IMR-90 (cell line): ENCODE measurements around the gene PRR5L. TPM values are rescaled to one million over a fixed set of nuclear protein-coding genes. Genes with fewer than 3 reads are reported as not detected.

Experiments used
- ATAC-seq: fragments of 200-7000 bp; cut with Tn5 transposase; 2 replicates; pipeline ENCODE4 v1.9.1; 2020; ENCODE audit warnings: low read depth, mild to moderate bottlenecking, moderate library complexity
- BruUV-seq: library from RNA; stranded (reverse); fragments of 400-500 nt; replicated peaks from 2 replicates; lab custom pipeline; 2021; lab: Mats Ljungman, UMichigan
- CTCF ChIA-PET: fragments of 300-600 bp; formaldehyde crosslinking; extraction: SDS; loops from one replicate; lab custom pipeline; 2021; ENCODE audit warnings: antibody characterized with exemption; lab: Yijun Ruan, JAX
- POLR2A ChIA-PET: fragments of 300-600 bp; sonication (Branson Sonifier 250); formaldehyde crosslinking; loops from one replicate; lab custom pipeline; 2022; ENCODE audit warnings: antibody characterized with exemption; ENCODE audit not compliant: unreplicated experiment; lab: Charles Lee
- DNase-seq: peaks from one replicate; pipeline ENCODE4 v3.0.0; 2013
- H2AFZ ChIP-seq: replicated peaks from 2 replicates; pipeline ENCODE3; 2013; ENCODE audit warnings: low read length, mild to moderate bottlenecking; ENCODE audit not compliant: poor library complexity
- H2AK5ac ChIP-seq: 2 replicates; pipeline ENCODE4 v1.6.1; 2013; ENCODE audit warnings: low read depth, low read length, inconsistent platforms
- H2AK9ac ChIP-seq: replicated peaks from 2 replicates; pipeline ENCODE3; 2013; ENCODE audit warnings: mild to moderate bottlenecking, low read depth, low read length, moderate library complexity; ENCODE audit not compliant: poor library complexity
- H2BK120ac ChIP-seq: 2 replicates; pipeline ENCODE4 v1.6.1; 2013; ENCODE audit warnings: low read depth, low read length, inconsistent platforms
- H2BK15ac ChIP-seq: 3 replicates; pipeline ENCODE4 v1.6.1; 2013; ENCODE audit warnings: low read depth, low read length, inconsistent platforms
- H2BK20ac ChIP-seq: 2 replicates; pipeline ENCODE4 v1.6.1; 2013; ENCODE audit warnings: low read depth, mild to moderate bottlenecking, inconsistent platforms, low read length, moderate library complexity
- H2BK5ac ChIP-seq: 2 replicates; pipeline ENCODE4 v1.6.1; 2013; ENCODE audit warnings: mild to moderate bottlenecking, low read depth, low read length, inconsistent platforms; ENCODE audit not compliant: poor library complexity, severe bottlenecking
- H3K14ac ChIP-seq: replicated peaks from 2 replicates; pipeline ENCODE4 v1.6.1; 2013; ENCODE audit warnings: low read depth, low read length, inconsistent platforms
- H3K18ac ChIP-seq: 2 replicates; pipeline ENCODE4 v1.6.1; 2013; ENCODE audit warnings: low read depth, low read length, control low read depth
- H3K23ac ChIP-seq: 2 replicates; pipeline ENCODE4 v1.6.1; 2013; ENCODE audit warnings: low read depth, low read length, inconsistent platforms
- H3K27ac ChIP-seq: 2 replicates; pipeline ENCODE4 v1.5.1; 2013; ENCODE audit warnings: mild to moderate bottlenecking, control low read depth, low read length; ENCODE audit not compliant: insufficient read depth
- H3K27me3 ChIP-seq: 2 replicates; pipeline ENCODE4 v1.6.1; 2013; ENCODE audit warnings: low read length; ENCODE audit not compliant: control insufficient read depth, insufficient read depth
- H3K36me3 ChIP-seq: 2 replicates; pipeline ENCODE4 v1.6.1; 2013; ENCODE audit warnings: low read length, mixed read lengths; ENCODE audit not compliant: control insufficient read depth, insufficient read depth
- H3K4ac ChIP-seq: 2 replicates; pipeline ENCODE4 v1.6.1; 2013; ENCODE audit warnings: low read depth, low read length, inconsistent platforms
- H3K4me1 ChIP-seq: 2 replicates; pipeline ENCODE4 v1.6.1; 2013; ENCODE audit warnings: low read length, mixed read lengths; ENCODE audit not compliant: control insufficient read depth, insufficient read depth
- H3K4me2 ChIP-seq: 2 replicates; pipeline ENCODE4 v1.6.1; 2013; ENCODE audit warnings: low read depth, mild to moderate bottlenecking, control low read depth, low read length, moderate library complexity
- H3K4me3 ChIP-seq: 2 replicates; pipeline ENCODE4 v1.5.1; 2013; ENCODE audit warnings: low read depth, mild to moderate bottlenecking, control low read depth, low read length, moderate library complexity; ENCODE audit not compliant: insufficient read depth
- H3K56ac ChIP-seq: 2 replicates; pipeline ENCODE4 v1.6.1; 2013; ENCODE audit warnings: low read length, inconsistent platforms; ENCODE audit not compliant: insufficient read depth; ENCODE audit errors: extremely low read depth
- H3K79me1 ChIP-seq, 2 experiments: 2 replicates each; pipeline ENCODE4 v1.6.1; 2013; ENCODE audit warnings: low read length in 2 of 2, inconsistent platforms in 1 of 2, low read depth in 1 of 2
- H3K9ac ChIP-seq: 2 replicates; pipeline ENCODE4 v1.6.1; 2013; ENCODE audit warnings: low read depth, low read length, control low read depth
- H3K9me1 ChIP-seq: 2 replicates; pipeline ENCODE4 v1.6.1; 2013; ENCODE audit warnings: low read length, inconsistent platforms; ENCODE audit not compliant: insufficient read depth
- H3K9me3 ChIP-seq: 2 replicates; pipeline ENCODE4 v1.6.1; 2013; ENCODE audit warnings: low read length; ENCODE audit not compliant: control insufficient read depth, insufficient read depth
- H4K20me1 ChIP-seq: 2 replicates; pipeline ENCODE4 v1.6.1; 2013; ENCODE audit warnings: low read length, inconsistent platforms; ENCODE audit not compliant: insufficient read depth
- H4K5ac ChIP-seq: 2 replicates; pipeline ENCODE4 v1.6.1; 2013; ENCODE audit warnings: mild to moderate bottlenecking, low read depth, low read length, control low read depth
- H4K8ac ChIP-seq, 2 experiments: 2 replicates each; pipeline ENCODE4 v1.6.1; 2013; ENCODE audit warnings: low read depth in 2 of 2, low read length in 2 of 2, control low read depth in 1 of 2, inconsistent platforms in 1 of 2
- H4K91ac ChIP-seq: 2 replicates; pipeline ENCODE4 v1.6.1; 2013; ENCODE audit warnings: low read depth, low read length, inconsistent platforms; ENCODE audit not compliant: insufficient read depth
- CEBPB ChIP-seq: IDR thresholded peaks from 2 replicates; pipeline ENCODE4 v1.6.1; 2012; ENCODE audit warnings: low read depth, low read length, improper control_type of control experiment
- CHD1 ChIP-seq: IDR thresholded peaks from 2 replicates; pipeline ENCODE4 v1.6.1; 2012; ENCODE audit warnings: low read depth, low read length, improper control_type of control experiment
- RAD21 ChIP-seq: IDR thresholded peaks from 2 replicates; pipeline ENCODE4 v1.6.1; 2012; ENCODE audit warnings: low read length, improper control_type of control experiment
- RFX5 ChIP-seq: IDR thresholded peaks from 2 replicates; pipeline ENCODE4 v1.8.0; 2012; ENCODE audit warnings: low read depth, mild to moderate bottlenecking, low read length, moderate library complexity
- WGBS, 2 experiments: methylation state at CpG; one replicate each; pipeline versions ENCODE4 v1.1.5 to v1.1.7; 2013; ENCODE audit warnings: missing lambda C conversion rate in 2 of 2; ENCODE audit not compliant: insufficient read length in 1 of 2; ENCODE audit errors: extremely low coverage in 2 of 2; 5-methylcytosine and 5-hydroxymethylcytosine counted together
- dilution Hi-C: fragments of 300-500 bp; cut with HindIII; formaldehyde crosslinking; loops from one replicate; pipeline ENCODE4 v1.14.3; 2018; ENCODE audit warnings: low sequenced_read_pairs; ENCODE audit not compliant: unreplicated experiment
- in situ Hi-C: fragments of 300-500 bp; cut with MboI; formaldehyde crosslinking; loops from 3 replicates; pipeline ENCODE4 v1.14.3; 2019; ENCODE audit warnings: low sequenced_read_pairs, inconsistent platforms, mixed read lengths
- intact Hi-C: fragments of 100-400 bp; cut with micrococcal nuclease; formaldehyde crosslinking; loops from 2 replicates; pipeline ENCODE4 v1.10.0; 2022
- polyA plus RNA-seq, 3 experiments: library from polyadenylated mRNA; depleted of rRNA; stranded (reverse); fragments of >200 nt; gene quantifications; 2 replicates each; pipeline ENCODE4 v1.2.3, GENCODE V29; 2012; ENCODE audit warnings: low replicate concordance in 1 of 3
- total RNA-seq: library from RNA; depleted of rRNA; stranded (reverse); fragments of >200 nt; gene quantifications from 2 replicates; pipeline ENCODE4 v1.2.3, GENCODE V29; 2012
- TF ChIP-seq, protein P1 (sequence below): fragments of 150-350 bp; IDR thresholded peaks from 2 replicates; pipeline ENCODE4 v1.6.1; 2017; ENCODE audit warnings: mild to moderate bottlenecking, antibody characterized with exemption, low read length, low read depth

The PRR5L gene
- total and polyA plus RNA-seq, 2 of the 4 experiments (the other 2 are of a cell fraction), result 2.9 to 3.6 TPM

DNA sequence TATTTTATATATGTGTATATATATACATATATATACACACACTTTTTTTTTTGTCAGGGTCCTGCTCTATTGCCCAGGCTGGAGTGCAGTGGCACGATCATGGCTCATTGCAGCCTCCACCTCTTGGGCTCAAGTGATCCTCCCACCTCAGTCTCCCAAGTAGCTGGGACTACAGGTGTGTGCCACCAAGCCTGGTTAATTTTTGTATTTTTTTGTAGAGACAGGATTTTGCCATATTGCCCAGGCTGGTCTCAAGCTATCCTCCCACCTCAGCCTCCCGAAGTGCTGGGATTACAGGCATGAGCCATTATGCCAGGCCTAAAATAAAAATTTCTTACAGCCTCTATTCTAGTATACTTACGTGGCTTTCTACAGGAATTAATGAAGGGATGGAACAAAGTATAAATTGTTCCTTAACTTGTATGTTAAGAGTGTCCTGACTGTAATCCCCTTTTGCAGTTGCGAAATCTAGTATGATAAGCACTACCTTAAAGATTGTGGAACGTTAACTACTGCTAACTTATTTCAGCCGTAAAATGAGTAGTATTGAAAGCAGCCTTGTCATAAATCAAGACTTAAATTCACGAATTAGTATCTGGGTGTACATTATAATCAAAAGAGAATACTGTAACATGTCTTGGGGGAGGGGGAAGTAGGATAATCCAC lies 211.9 kb downstream of the PRR5L start:
- ATAC-seq (no peak), DNase-seq (no peak)
- no peak overlapping the region for H3K9ac ChIP-seq
- no peak overlapping the region for H2AK5ac ChIP-seq
- H3K79me1 ChIP-seq, result peaks cover 0 to 44% of the 10 kb centered on the region in 2 experiments; a peak in 2 of 4 replicates
- H4K5ac ChIP-seq, result no peak overlapping the region
- H3K27ac ChIP-seq, result no peak overlapping the region
- H4K20me1 ChIP-seq, result peaks cover 15% of the 10 kb centered on the region
- H3K4ac ChIP-seq, result no peak overlapping the region
- no peak overlapping the region for H2AFZ ChIP-seq
- CTCF ChIA-PET, result interaction anchor here (1.1 to 1.2 kb wide), 2 partner anchors 15 to 1084 kb away, joined by 4 read pairs; no protein-coding TSS in a partner anchor
- no peak overlapping the region for H4K91ac ChIP-seq
- peak overlapping the region; percentile 59; the same call in 1 of the 2 replicates for H3K23ac ChIP-seq
- POLR2A ChIA-PET, result no interaction called here
- no peak overlapping the region for H2AK9ac ChIP-seq
- in situ Hi-C loops (no loop called here), dilution Hi-C loops (no loop called here), intact Hi-C loops (no loop called here)
- H3K27me3 ChIP-seq, result no peaks in the 10 kb centered on the region
- H2BK20ac ChIP-seq, result no peak overlapping the region
- peak overlapping the region; percentile 74; the same call in 1 of the 2 replicates for H3K4me2 ChIP-seq
- H2BK5ac ChIP-seq, result no peak overlapping the region
- BruUV-seq, result no TSS peak
- WGBS, 2 experiments, result no CpG with 5 or more reads among the region's 7 CpGs
- H3K18ac ChIP-seq, result no peak overlapping the region
- H4K8ac ChIP-seq, result no peak overlapping the region
- no peak overlapping the region for H2BK15ac ChIP-seq
- peak; percentile 85 for TF ChIP-seq CEBPB
- TF ChIP-seq RAD21, result no peak
- TF ChIP-seq, protein P1, sequence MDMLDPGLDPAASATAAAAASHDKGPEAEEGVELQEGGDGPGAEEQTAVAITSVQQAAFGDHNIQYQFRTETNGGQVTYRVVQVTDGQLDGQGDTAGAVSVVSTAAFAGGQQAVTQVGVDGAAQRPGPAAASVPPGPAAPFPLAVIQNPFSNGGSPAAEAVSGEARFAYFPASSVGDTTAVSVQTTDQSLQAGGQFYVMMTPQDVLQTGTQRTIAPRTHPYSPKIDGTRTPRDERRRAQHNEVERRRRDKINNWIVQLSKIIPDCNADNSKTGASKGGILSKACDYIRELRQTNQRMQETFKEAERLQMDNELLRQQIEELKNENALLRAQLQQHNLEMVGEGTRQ, result no peak
- no peak for TF ChIP-seq CHD1
- no peak for TF ChIP-seq RFX5
- no peaks in the 10 kb centered on the region; the same call in 1 of the 2 replicates for H3K36me3 ChIP-seq
- H3K4me1 ChIP-seq, result no peaks in the 10 kb centered on the region
- no peaks in the 10 kb centered on the region for H3K9me3 ChIP-seq
- H3K56ac ChIP-seq, result no peak overlapping the region
- H3K4me3 ChIP-seq, result no peak overlapping the region
- H3K9me1 ChIP-seq, result no peaks in the 10 kb centered on the region
- H3K14ac ChIP-seq, result no peak overlapping the region
- H2BK120ac ChIP-seq, result no peak overlapping the region
